Bronchial epithelial cell (primary cell): ENCODE data around the gene JAML. TPM values are rescaled to one million over a fixed set of nuclear protein-coding genes. Genes with fewer than 3 reads are reported as not detected.

Source experiments
- DNase-seq: peaks from one replicate; pipeline ENCODE4 v3.0.0-alpha.2; 2010; ENCODE audit warnings: low read depth
- FAIRE-seq: peaks from 2 replicates; lab custom pipeline; 2011; peaks lifted over from hg19 to GRCh38; lab: Jason Lieb, UNC
- H3K27me3 ChIP-seq: 2 replicates; pipeline ENCODE4 v1.5.1; 2011; ENCODE audit warnings: low read length; ENCODE audit not compliant: control insufficient read depth, insufficient read depth
- H3K36me3 ChIP-seq: 2 replicates; pipeline ENCODE4 v1.5.1; 2011; ENCODE audit warnings: low read length; ENCODE audit not compliant: control insufficient read depth, insufficient read depth
- H3K4me3 ChIP-seq: 2 replicates; pipeline ENCODE4 v1.5.1; 2011; ENCODE audit warnings: mild to moderate bottlenecking, low read depth, low read length, control low read depth
- total RNA-seq: library from RNA; depleted of rRNA; stranded (reverse); fragments of >200 nt; gene quantifications from 2 replicates; pipeline ENCODE4 v1.2.1, GENCODE V29; 2014
- TF ChIP-seq, protein P1 (sequence below): IDR thresholded peaks from 2 replicates; pipeline ENCODE4 v1.5.1; 2011; ENCODE audit warnings: mild to moderate bottlenecking, moderate library complexity, low read length, control low read depth, inconsistent platforms; ENCODE audit not compliant: insufficient read depth, severe bottlenecking

JAML gene
- total RNA-seq, 1 donor from 2014 or later: not detected

DNA sequence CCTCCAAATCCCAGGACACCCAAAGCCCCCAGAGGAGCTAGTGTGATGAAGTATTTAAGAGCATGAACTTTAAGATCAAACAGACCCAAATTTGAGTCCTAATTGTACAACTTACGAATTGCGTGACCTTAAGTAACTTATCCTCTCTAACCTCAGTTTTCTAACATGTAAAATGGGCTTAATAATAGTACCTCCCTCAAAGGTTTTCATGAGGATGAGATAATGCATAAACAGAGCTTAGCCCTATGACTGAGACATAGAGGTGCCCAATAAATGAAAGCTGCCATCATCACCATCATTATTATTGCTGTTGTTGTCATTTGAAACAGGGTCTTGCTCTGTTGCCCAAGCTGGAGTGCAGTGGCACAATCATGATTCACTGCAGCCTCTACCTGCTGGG is 57.6 kb downstream of the JAML start:
- Histone ChIP-seq H3K36me3 (no peaks in the 10 kb centered on the region), H3K27me3 (no peaks in the 10 kb centered on the region), H3K4me3 (no peak overlapping the region)
- DNase-seq (no peak), FAIRE-seq (no peak)
- TF ChIP-seq, protein P1, sequence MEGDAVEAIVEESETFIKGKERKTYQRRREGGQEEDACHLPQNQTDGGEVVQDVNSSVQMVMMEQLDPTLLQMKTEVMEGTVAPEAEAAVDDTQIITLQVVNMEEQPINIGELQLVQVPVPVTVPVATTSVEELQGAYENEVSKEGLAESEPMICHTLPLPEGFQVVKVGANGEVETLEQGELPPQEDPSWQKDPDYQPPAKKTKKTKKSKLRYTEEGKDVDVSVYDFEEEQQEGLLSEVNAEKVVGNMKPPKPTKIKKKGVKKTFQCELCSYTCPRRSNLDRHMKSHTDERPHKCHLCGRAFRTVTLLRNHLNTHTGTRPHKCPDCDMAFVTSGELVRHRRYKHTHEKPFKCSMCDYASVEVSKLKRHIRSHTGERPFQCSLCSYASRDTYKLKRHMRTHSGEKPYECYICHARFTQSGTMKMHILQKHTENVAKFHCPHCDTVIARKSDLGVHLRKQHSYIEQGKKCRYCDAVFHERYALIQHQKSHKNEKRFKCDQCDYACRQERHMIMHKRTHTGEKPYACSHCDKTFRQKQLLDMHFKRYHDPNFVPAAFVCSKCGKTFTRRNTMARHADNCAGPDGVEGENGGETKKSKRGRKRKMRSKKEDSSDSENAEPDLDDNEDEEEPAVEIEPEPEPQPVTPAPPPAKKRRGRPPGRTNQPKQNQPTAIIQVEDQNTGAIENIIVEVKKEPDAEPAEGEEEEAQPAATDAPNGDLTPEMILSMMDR: no peak

DNA sequence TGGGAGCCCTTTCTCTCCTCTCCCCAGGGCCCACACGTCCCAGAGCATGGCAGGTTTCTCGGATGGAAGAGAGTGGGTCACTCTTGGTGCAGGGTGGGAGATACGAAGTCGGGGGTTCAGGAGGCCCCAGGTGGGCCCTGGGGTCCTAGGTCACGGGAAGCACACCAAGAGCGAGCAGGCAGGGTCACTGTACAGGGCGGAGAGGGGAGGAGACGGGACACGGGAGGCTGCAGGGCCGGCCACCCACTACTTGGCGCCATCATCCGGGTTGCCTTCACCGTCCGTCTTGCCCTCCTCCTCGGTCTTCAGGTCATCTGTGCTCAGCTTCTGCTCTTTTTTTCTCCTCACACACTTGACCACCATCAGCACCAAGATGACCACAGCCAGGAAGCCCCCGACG is 58.2 kb downstream of the JAML start:
- Histone ChIP-seq H3K4me3 (no peak overlapping the region), H3K36me3 (no peaks in the 10 kb centered on the region), H3K27me3 (no peaks in the 10 kb centered on the region)
- TF ChIP-seq, protein P1: no peak
- DNase-seq (no peak), FAIRE-seq (no peak)

DNA sequence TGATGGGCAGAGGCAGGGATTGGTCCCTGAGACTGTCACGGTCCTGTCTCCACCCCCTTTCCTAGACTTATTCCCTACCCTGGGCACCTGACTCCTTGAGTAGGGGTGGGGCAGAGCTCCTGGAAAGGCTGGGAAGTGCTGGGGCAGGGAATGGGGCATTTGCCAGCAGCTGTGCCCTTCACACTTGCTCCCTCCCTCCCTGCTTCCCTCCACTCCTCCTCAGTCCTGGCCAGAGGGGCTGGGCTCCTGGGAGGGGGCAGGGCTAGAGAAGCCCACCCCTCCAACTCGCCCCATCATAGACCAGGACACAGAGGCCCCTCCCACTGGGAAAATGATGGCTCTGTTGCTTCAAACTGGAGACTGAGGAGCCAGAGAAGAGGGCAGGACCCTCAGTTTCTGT is 59.9 kb downstream of the JAML start:
- FAIRE-seq (no peak), DNase-seq (no peak)
- H3K27me3 ChIP-seq: no peaks in the 10 kb centered on the region
- H3K36me3 ChIP-seq: no peaks in the 10 kb centered on the region
- TF ChIP-seq, protein P1: no peak
- H3K4me3 ChIP-seq: no peak overlapping the region

DNA sequence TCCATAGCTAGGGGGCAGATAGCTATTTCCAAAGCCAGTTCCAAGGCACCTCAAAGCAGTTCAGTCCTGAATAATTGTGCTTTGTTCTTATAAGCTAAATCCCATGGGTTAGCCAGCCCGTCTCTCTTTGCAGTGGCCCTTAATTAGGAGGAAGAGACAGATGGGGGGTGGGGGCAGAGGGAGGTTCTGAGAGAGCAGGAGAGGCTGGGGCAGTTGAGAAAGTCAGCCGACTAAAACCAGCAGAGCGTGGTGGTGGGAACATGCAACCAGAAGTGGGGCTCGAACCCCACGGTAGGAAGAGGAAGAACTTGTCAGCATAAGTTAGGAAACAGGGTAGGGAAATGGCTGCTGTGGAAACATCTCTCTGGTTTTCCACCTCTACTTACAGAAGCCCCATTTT is 61.3 kb downstream of the JAML start:
- H3K4me3 ChIP-seq: no peak overlapping the region
- no peaks in the 10 kb centered on the region for H3K27me3 ChIP-seq
- H3K36me3 ChIP-seq: no peaks in the 10 kb centered on the region
- no peak for DNase-seq
- FAIRE-seq: no peak
- TF ChIP-seq, protein P1: no peak

DNA sequence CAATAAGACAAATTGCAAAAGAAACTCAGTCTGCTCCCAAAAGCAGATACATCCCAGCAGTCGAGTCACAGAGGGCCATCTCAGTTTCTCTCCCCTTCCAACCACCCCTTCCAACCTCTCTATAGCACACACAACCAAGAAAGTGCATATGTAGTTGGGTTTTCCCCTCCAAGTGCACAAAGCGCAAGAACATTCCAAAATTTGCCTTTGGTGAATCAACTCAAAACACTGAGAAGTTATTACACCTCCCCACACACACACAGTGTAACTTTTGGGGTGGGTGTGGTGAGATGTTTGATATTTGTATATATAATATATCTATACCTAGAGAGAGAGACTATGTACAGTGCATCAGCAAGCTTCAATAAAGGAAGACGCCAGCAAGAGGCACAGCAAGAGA is 62.0 kb downstream of the JAML start:
- no peak for DNase-seq
- no peaks in the 10 kb centered on the region for H3K27me3 ChIP-seq
- no peak overlapping the region for H3K4me3 ChIP-seq
- FAIRE-seq: no peak
- TF ChIP-seq, protein P1: no peak
- H3K36me3 ChIP-seq: no peaks in the 10 kb centered on the region

DNA sequence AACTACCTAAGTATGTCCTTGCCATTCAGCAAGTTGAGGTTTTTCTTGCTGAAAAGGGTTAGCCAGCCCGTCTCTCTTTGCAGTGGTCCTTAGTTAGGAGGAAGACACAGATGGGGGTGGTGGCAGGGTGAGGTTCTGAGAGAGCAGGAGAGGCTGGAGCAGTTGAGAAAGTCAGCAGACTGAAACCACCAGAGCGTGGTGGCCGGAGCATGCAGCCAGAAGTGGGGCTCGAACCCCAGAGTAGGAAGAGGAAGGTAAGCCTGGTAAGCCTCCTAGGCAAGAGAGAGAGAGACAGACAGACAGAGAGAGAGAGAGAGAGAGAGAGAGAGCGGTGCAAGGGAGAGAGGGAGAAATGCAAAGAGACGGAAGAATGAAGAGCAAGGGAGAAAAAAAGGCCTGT is 63.0 kb downstream of the JAML start:
- TF ChIP-seq, protein P1: no peak
- Histone ChIP-seq H3K36me3 (no peaks in the 10 kb centered on the region), H3K4me3 (no peak overlapping the region), H3K27me3 (no peaks in the 10 kb centered on the region)
- FAIRE-seq (no peak), DNase-seq (no peak)
